AG20443 (cell line): ENCODE data around the gene PRDX2.

ENCODE experiments used
- DNase-seq: peaks from one replicate; pipeline ENCODE4 v3.0.0; 2012; ENCODE audit warnings: low spot score, mixed read lengths

The PRDX2 gene

GRCh38 chr19:12779162-12779993, 22.2 kb downstream of the PRDX2 start:
- peak; percentile 50 for DNase-seq

- no peak for DNase-seq
These were observed 22.8 kb downstream of the PRDX2 start for GRCh38 chr19:12778905-12779161.

DNA sequence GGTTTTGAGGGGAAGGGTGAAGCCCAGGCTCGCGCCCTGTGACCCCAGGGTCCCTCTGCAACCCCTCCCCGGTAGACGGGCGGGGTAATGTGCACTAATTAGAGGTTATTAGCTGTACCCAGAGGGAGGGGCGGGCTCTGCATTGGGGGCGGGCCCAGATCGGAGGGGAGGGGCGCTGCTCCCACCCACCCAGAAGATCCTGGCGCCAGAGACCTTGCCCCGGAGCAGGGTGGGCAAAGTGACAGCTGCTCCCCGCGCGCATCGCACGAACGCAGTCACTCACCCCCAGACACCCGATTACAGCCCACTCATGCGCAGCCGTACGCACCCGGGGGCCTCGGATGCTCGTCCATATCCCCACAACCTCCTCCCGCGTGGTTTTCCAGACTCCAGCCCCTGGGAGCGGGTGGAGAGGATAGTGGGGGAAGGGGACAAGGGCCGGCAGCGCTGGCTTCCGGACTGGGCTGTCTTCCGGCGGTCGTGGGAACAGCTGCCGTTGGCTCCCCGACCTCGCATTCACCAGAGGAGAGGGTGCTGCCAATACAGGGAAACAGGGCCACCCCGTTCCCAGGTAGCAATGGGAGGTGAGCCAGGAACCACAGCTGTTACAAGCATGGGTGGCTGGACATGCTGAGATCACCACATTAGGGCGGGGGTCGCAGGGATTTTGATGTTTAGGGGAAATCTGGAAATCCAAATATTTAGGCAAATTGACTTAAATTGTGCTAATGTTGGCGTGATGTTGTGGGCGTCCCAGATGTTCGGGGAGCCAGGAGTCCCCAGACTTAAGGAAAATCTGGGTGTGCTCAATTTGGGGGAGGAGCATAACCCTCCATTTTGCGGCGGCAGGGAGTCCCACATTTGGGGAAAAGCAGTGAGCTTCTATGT, 23.3 kb downstream of the PRDX2 start:
- peak; percentile 67 for DNase-seq

- DNase-seq, result peak; percentile 83
These were observed 24.2 kb downstream of the PRDX2 start for GRCh38 chr19:12777217-12778016.

DNA sequence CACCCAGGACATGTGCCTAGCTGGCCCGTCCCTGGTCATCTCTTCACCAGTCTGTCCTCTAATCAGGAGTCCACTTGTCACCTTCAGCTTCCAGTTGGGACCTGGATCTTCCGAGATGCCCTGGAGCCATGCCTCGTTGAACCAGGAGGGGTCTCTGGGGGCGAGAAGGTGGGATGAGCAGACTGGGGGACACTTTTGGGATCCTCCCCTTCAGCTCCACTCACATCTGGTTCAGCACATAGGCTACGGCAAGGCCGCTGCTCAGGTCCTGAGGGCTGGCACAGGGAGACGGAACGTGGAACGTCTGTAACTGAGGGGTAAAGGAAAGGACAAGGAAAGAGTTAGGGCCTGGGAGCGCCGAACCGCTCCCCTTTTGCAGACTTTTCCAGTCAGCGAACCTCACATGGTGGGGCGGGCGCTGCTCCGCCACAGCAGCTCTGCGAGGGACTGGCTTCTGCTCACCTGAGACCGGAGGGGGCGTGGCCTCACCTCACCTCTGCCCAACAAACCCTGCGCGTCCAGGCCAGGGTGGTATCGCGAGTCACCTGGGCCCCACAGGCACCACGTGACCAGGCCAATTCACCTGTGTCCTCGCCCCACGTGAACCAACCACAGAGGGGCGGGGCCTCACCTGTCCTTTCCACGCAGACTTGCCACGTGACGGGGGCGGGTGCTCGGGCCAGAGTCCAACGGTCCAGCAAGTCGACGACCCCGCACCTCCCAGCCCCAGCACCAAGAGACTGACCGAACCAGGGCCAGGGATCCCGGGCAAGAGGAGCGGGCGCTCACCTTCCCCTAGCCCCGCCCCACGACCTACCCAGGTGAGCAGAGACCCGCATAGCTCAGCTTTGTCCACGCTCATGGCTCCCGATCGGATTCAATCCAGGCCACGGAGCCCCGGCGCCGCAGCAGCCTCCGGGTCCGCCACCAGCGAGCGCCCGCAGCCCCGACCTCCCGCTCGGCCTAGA, 26.7 kb downstream of the PRDX2 start, which contains the start of gene HOOK2:
HOOK2 (minus strand) TSS at position 965 of the 968 bp plus-strand sequence; CDS start at position 862, 103 bp downstream.
- DNase-seq, result no peak

GRCh38 chr19:12773571-12773970, 28.0 kb downstream of the PRDX2 start:
- peak; percentile 64 for DNase-seq

DNA sequence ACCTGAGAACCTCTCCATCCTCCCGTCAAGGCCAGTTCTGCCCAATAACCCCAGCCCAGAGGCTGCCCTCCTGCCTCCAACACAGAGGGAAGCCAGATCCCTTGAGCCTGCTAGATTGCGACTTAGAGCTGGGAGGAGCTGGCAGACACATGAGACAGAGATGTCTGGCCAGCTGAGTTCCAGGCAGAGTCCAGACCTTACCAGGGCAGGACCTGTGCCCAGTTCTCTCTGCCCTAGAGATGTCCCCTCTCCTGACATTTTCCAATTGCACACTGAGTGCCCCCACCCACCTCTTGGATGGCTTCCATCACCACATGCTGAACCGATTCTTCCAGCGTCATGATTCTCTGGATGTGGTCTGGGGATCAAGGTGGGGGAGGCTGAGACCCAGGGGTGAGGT, 29.3 kb downstream of the PRDX2 start:
- no peak for DNase-seq

DNA sequence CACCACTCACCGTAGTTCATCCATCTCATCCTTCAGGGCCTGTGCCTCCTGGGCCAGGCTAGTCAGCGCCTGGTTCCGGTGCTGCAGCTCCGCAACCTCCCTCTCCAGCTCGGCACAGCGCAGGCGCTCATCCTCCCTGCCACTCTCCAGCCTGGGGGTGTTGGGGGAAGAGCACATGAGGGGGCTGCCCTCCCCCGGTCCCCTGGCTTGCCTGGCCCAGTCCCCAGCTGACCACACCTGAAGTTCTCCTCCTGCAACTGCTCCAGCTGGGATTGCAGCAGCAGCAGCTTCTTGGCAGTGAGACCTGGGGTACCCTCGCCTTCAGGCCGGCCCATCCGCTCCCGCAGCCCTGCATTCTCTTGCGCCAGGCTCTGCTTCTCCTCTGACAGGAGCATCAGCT, 30.7 kb downstream of the PRDX2 start:
- DNase-seq, result no peak

GRCh38 chr19:12769689-12770088, 31.9 kb downstream of the PRDX2 start:
- no peak for DNase-seq

DNA sequence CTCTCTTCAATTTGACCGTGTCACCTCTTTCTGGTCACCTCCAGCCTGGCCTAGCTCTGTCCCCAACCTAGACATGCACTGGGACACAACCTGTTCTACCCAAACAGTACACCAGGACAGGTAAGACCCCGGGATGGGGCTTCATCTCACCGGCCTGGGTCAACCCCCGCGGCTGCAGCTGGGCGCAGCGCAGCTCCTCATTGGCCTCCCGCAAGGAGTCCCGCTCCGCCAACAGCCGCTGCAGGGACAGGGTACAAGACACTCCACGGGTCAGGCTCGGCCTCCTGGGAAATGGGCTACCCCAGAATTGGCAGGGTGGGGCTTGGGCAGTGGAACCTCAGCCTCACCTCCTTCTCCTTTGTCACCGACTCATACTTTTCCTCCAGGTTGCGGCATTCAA, 33.9 kb downstream of the PRDX2 start:
- no peak for DNase-seq

DNA sequence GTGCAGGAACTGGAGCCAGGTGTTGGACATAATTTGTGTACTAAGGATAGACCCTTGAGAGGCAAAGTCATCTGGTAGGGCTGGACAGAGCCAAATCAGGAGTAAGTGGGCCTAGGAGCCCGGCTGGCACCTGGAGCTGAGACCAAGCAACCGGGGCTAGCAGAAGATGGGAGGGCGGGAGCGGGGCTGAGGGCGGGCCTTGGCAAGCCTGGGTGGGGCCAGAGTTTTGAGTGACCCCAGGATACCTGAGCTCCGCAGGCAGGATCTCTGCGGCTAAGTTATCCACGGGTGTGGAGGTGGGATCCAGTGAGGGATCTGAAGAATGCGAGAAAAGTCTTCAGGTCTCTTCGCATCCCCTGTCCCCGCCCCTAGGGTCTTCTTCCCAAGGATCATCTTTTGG, 34.5 kb downstream of the PRDX2 start:
- no peak for DNase-seq

- DNase-seq, result peak; percentile 89
These were observed 35.5 kb downstream of the PRDX2 start for GRCh38 chr19:12766051-12766521.

DNA sequence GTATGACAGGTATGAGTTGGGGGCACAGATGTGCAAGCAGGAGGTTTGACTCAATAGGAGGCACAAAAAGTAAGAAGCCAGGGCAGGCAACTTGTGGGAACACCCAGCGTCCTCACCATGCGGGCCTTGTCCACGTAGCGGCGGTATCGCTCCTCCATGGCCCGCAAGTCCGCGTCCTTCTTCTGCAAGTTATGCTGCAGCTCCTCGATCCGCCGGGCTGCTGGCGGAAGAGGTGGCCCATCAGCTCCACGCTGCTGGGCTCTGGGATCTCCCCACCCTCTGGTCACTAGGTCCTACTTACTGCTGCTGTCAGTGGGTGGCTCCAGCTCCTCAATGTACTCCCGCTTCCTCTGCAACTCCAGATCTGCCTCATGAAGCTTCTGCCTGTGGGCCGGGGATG, 36.9 kb downstream of the PRDX2 start:
- no peak for DNase-seq

GRCh38 chr19:12763100-12763499, 38.5 kb downstream of the PRDX2 start:
- no peak for DNase-seq

GRCh38 chr19:12759686-12760085, 41.9 kb downstream of the PRDX2 start:
- DNase-seq, result no peak

GRCh38 chr19:12757544-12758274, 43.9 kb downstream of the PRDX2 start:
- DNase-seq, result peak; percentile 93

DNA sequence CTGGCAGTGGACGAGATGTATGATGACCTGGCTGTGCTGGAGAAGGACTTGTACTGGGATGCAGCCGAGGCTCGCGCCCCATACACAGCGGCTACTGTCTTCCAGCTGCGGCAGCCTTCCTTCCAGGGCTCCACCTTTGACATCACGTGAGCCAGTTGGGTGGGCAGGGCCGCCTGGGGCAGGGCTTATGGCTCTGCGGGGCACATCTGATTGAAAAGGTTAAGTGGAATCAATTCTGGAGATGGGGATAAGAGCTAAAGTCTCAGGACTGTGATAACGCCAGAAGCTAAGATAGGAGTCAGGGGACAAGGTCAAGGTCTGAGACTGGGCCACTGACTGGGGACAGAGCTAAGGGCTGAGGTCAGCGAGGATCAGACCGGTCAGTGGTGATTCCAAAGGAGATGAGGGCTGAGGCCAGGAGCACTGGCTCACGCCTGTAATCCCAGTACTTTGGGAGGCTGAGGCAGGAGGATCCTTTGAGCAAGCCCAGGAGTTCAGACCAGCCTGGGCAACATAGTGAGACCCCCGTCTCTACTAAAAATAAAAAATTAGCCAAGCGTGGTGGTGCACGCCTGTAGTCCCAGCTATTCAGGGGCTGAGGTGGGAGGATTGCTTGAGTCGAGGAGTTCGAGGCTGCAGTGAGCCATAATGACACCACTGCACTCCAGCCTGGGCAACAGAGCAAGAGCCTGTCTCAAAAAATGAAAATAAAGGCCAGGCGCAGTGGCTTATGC, 45.3 kb downstream of the PRDX2 start:
- no peak for DNase-seq

GRCh38 chr19:12754465-12755196, 47.0 kb downstream of the PRDX2 start:
- no peak for DNase-seq
